Epithelial cell of esophagus (primary cell): ENCODE results near the gene OTOP3.

ENCODE experiments used
- DNase-seq: peaks from one replicate; pipeline ENCODE4 v3.0.0; 2010; ENCODE audit warnings: low read depth
- H3K4me3 ChIP-seq: 2 replicates; pipeline ENCODE4 v1.5.1; 2011; ENCODE audit warnings: mild to moderate bottlenecking, low read length, control low read depth
- TF ChIP-seq, protein P1 (sequence below): IDR thresholded peaks from 2 replicates; pipeline ENCODE4 v1.5.1; 2011; ENCODE audit warnings: low read depth, mild to moderate bottlenecking, low read length, control low read depth, inconsistent platforms; ENCODE audit not compliant: insufficient read depth; ENCODE audit errors: missing control alignments

OTOP3 gene

DNA sequence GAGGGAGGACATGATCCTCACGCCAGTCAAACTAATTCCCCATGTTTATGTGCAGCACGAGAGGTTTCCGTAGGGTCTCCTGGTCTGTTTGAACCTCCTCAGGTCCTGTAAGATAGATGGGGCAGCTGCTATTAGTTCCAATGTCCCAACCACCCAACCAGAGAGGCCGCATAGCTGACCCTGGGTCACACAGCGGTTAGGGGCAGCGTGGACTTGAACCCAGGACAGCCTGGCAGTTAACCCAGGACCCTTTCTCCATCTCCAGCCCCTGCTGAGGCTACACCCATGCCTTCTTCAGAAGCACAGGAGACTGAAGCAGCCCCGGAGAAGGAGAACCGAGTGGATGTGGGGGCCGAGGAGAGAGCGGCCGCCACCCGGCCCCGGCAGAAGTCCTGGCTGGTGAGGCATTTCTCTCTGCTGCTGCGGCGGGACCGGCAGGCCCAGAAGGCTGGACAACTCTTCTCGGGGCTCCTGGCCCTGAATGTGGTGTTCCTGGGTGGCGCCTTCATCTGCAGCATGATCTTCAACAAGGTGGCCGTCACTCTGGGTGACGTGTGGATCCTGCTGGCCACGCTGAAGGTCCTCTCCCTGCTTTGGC, 5.5 kb downstream of the OTOP3 start:
- TF ChIP-seq, protein P1, sequence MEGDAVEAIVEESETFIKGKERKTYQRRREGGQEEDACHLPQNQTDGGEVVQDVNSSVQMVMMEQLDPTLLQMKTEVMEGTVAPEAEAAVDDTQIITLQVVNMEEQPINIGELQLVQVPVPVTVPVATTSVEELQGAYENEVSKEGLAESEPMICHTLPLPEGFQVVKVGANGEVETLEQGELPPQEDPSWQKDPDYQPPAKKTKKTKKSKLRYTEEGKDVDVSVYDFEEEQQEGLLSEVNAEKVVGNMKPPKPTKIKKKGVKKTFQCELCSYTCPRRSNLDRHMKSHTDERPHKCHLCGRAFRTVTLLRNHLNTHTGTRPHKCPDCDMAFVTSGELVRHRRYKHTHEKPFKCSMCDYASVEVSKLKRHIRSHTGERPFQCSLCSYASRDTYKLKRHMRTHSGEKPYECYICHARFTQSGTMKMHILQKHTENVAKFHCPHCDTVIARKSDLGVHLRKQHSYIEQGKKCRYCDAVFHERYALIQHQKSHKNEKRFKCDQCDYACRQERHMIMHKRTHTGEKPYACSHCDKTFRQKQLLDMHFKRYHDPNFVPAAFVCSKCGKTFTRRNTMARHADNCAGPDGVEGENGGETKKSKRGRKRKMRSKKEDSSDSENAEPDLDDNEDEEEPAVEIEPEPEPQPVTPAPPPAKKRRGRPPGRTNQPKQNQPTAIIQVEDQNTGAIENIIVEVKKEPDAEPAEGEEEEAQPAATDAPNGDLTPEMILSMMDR: no peak
- no peak overlapping the region for H3K4me3 ChIP-seq
- DNase-seq: no peak

DNA sequence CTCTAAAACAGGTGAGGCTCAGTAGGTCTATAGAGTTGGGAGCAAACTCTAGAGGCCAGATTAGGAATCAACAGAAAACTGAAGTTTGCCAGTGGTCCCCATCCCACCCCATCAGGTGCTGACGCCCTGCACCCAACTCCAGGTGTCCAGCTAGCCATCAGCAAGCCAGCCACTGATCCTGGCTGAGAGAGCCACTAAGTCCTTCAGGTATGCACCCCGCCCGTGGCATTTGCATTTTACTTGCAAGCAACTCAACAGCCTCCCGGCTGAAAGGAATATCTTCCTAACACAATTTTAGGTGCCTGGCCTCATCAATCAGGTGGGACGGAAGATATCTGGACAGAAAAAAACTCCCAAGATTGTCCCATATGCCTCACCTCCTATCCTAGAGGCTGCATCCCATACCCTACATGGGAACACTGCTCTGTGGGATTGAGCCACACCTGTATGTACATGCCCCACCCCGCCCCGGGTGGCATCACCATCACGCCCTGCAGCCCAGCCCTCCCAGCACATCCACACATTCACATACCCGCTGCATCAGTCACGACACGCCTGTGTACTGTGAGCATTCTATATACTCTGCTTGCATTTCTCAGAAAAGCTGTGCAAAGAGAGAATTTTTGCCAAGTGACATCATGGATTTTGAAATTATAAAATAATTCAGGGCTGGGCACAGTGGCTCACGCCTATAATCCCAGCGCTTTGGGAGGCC, 8.3 kb downstream of the OTOP3 start:
- TF ChIP-seq, protein P1: no peak
- H3K4me3 ChIP-seq: no peak overlapping the region

DNA sequence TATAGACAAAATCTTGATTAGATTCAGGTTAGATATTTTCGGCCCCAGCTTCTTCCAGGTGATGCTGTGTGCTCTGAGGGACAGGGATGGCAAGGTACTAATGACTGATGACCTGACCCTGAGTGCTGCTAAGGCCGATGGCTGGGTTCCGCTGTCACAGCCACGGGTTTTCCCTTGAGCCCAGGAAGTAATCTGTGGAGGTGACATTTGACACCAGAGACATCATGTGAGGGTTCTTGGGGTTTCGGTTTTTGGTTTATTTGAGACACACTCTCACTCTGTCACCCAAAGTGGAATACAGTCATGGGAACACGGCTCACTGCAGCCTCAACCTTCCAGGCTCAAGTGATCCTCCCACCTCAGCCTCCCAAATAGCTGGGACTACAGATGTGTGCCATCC, 9.8 kb downstream of the OTOP3 start:
- TF ChIP-seq, protein P1: no peak
- DNase-seq: no peak
- H3K4me3 ChIP-seq: no peak overlapping the region

More for the DNA sequence above, 8.3 kb downstream of the OTOP3 start:
- DNase-seq: peak; percentile 99

DNA sequence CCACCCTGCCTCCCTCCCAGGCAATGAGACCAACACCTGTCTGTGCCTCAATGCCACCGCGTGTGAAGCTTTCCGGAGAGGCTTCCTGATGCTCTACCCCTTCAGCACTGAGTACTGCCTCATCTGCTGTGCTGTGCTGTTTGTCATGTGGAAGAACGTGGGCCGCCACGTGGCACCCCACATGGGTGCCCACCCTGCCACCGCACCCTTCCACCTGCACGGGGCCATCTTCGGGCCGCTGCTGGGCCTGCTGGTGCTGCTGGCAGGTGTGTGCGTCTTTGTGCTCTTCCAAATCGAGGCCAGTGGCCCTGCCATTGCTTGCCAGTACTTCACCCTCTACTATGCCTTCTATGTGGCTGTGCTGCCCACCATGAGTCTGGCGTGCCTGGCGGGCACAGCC, 10.9 kb downstream of the OTOP3 start:
- no peak overlapping the region for H3K4me3 ChIP-seq
- TF ChIP-seq, protein P1: no peak
- no peak for DNase-seq

DNA sequence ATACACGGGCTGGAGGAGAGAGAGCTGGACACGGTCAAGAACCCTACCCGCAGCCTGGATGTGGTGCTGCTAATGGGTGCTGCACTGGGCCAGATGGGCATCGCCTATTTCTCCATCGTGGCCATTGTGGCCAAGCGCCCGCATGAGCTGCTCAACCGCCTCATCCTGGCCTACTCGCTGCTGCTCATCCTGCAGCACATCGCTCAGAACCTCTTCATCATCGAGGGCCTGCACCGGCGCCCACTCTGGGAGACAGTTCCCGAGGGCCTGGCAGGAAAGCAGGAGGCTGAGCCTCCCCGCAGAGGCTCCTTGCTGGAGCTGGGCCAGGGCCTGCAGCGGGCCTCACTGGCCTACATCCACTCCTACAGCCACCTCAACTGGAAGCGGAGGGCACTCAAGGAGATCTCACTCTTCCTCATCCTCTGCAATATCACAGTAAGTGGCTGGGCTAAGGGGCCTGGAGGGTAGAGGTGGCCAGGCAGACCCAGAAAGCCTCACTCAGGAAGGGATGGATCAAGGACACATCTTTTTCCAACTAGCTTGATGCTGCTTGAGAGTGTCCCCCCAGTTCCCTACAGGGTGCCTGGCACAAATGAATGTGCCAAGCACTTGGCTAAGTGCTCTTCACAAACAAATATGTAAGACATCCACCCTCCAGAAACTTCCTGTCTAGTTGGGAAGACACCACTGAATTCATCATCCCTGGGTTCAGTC, 11.5 kb downstream of the OTOP3 start:
- DNase-seq: no peak
- TF ChIP-seq, protein P1: no peak
- no peak overlapping the region for H3K4me3 ChIP-seq

DNA sequence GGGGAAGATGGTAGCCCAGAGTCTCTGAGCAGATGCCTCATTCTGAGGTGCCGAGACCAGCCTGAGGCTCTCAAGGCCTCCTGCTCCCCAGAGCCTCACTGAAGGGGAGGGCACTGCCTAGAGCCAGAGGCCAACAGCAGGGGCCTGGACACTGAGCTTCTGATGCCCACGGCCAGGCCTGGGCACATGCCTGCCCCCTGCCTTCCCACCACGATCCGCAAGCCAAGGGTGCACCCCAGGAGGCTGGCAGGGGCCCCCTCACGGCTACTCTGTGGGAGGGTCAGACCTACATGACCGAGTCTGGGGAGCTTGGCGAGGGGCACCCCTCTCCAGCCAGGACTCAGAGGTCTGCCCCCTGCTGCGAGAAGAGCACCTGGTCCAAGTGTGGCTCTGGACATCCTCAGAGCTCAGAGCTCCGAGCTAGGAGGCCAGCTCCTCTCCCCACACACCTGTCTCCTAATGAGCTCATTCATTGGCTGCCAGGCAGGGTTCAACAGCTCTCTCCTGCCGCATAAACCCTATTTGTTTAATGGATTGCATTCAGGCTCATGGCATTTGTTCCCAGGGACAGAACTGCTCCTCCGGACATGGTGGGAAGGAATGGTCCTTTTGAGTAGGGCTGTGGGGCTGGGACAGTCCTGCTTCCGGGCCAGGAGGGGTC, 13.9 kb downstream of the OTOP3 start:
- TF ChIP-seq, protein P1: no peak
- no peak overlapping the region for H3K4me3 ChIP-seq
- no peak for DNase-seq
